IMR-90 (cell line): ENCODE measurements around the gene IRF2BP2. TPM values are rescaled to one million over a fixed set of nuclear protein-coding genes. Genes with fewer than 3 reads are reported as not detected.

ENCODE experiments used
- ATAC-seq: fragments of 200-7000 bp; cut with Tn5 transposase; 2 replicates; pipeline ENCODE4 v1.9.1; 2020; ENCODE audit warnings: low read depth, mild to moderate bottlenecking, moderate library complexity
- BruUV-seq: library from RNA; stranded (reverse); fragments of 400-500 nt; replicated peaks from 2 replicates; lab custom pipeline; 2021; lab: Mats Ljungman, UMichigan
- CTCF ChIA-PET: fragments of 300-600 bp; formaldehyde crosslinking; extraction: SDS; loops from one replicate; lab custom pipeline; 2021; ENCODE audit warnings: antibody characterized with exemption; lab: Yijun Ruan, JAX
- POLR2A ChIA-PET: fragments of 300-600 bp; sonication (Branson Sonifier 250); formaldehyde crosslinking; loops from one replicate; lab custom pipeline; 2022; ENCODE audit warnings: antibody characterized with exemption; ENCODE audit not compliant: unreplicated experiment; lab: Charles Lee
- DNase-seq: peaks from one replicate; pipeline ENCODE4 v3.0.0; 2013
- H2AFZ ChIP-seq: replicated peaks from 2 replicates; pipeline ENCODE3; 2013; ENCODE audit warnings: low read length, mild to moderate bottlenecking; ENCODE audit not compliant: poor library complexity
- H2AK5ac ChIP-seq: 2 replicates; pipeline ENCODE4 v1.6.1; 2013; ENCODE audit warnings: low read depth, low read length, inconsistent platforms
- H2AK9ac ChIP-seq: replicated peaks from 2 replicates; pipeline ENCODE3; 2013; ENCODE audit warnings: mild to moderate bottlenecking, low read depth, low read length, moderate library complexity; ENCODE audit not compliant: poor library complexity
- H2BK120ac ChIP-seq: 2 replicates; pipeline ENCODE4 v1.6.1; 2013; ENCODE audit warnings: low read depth, low read length, inconsistent platforms
- H2BK15ac ChIP-seq: 3 replicates; pipeline ENCODE4 v1.6.1; 2013; ENCODE audit warnings: low read depth, low read length, inconsistent platforms
- H2BK20ac ChIP-seq: 2 replicates; pipeline ENCODE4 v1.6.1; 2013; ENCODE audit warnings: low read depth, mild to moderate bottlenecking, inconsistent platforms, low read length, moderate library complexity
- H2BK5ac ChIP-seq: 2 replicates; pipeline ENCODE4 v1.6.1; 2013; ENCODE audit warnings: mild to moderate bottlenecking, low read depth, low read length, inconsistent platforms; ENCODE audit not compliant: poor library complexity, severe bottlenecking
- H3K14ac ChIP-seq: replicated peaks from 2 replicates; pipeline ENCODE4 v1.6.1; 2013; ENCODE audit warnings: low read depth, low read length, inconsistent platforms
- H3K18ac ChIP-seq: 2 replicates; pipeline ENCODE4 v1.6.1; 2013; ENCODE audit warnings: low read depth, low read length, control low read depth
- H3K23ac ChIP-seq: 2 replicates; pipeline ENCODE4 v1.6.1; 2013; ENCODE audit warnings: low read depth, low read length, inconsistent platforms
- H3K27ac ChIP-seq: 2 replicates; pipeline ENCODE4 v1.5.1; 2013; ENCODE audit warnings: mild to moderate bottlenecking, control low read depth, low read length; ENCODE audit not compliant: insufficient read depth
- H3K27me3 ChIP-seq: 2 replicates; pipeline ENCODE4 v1.6.1; 2013; ENCODE audit warnings: low read length; ENCODE audit not compliant: control insufficient read depth, insufficient read depth
- H3K36me3 ChIP-seq: 2 replicates; pipeline ENCODE4 v1.6.1; 2013; ENCODE audit warnings: low read length, mixed read lengths; ENCODE audit not compliant: control insufficient read depth, insufficient read depth
- H3K4ac ChIP-seq: 2 replicates; pipeline ENCODE4 v1.6.1; 2013; ENCODE audit warnings: low read depth, low read length, inconsistent platforms
- H3K4me1 ChIP-seq: 2 replicates; pipeline ENCODE4 v1.6.1; 2013; ENCODE audit warnings: low read length, mixed read lengths; ENCODE audit not compliant: control insufficient read depth, insufficient read depth
- H3K4me2 ChIP-seq: 2 replicates; pipeline ENCODE4 v1.6.1; 2013; ENCODE audit warnings: low read depth, mild to moderate bottlenecking, control low read depth, low read length, moderate library complexity
- H3K4me3 ChIP-seq: 2 replicates; pipeline ENCODE4 v1.5.1; 2013; ENCODE audit warnings: low read depth, mild to moderate bottlenecking, control low read depth, low read length, moderate library complexity; ENCODE audit not compliant: insufficient read depth
- H3K56ac ChIP-seq: 2 replicates; pipeline ENCODE4 v1.6.1; 2013; ENCODE audit warnings: low read length, inconsistent platforms; ENCODE audit not compliant: insufficient read depth; ENCODE audit errors: extremely low read depth
- H3K79me1 ChIP-seq, 2 experiments: 2 replicates each; pipeline ENCODE4 v1.6.1; 2013; ENCODE audit warnings: low read length in 2 of 2, inconsistent platforms in 1 of 2, low read depth in 1 of 2
- H3K9ac ChIP-seq: 2 replicates; pipeline ENCODE4 v1.6.1; 2013; ENCODE audit warnings: low read depth, low read length, control low read depth
- H3K9me1 ChIP-seq: 2 replicates; pipeline ENCODE4 v1.6.1; 2013; ENCODE audit warnings: low read length, inconsistent platforms; ENCODE audit not compliant: insufficient read depth
- H3K9me3 ChIP-seq: 2 replicates; pipeline ENCODE4 v1.6.1; 2013; ENCODE audit warnings: low read length; ENCODE audit not compliant: control insufficient read depth, insufficient read depth
- H4K20me1 ChIP-seq: 2 replicates; pipeline ENCODE4 v1.6.1; 2013; ENCODE audit warnings: low read length, inconsistent platforms; ENCODE audit not compliant: insufficient read depth
- H4K5ac ChIP-seq: 2 replicates; pipeline ENCODE4 v1.6.1; 2013; ENCODE audit warnings: mild to moderate bottlenecking, low read depth, low read length, control low read depth
- H4K8ac ChIP-seq, 2 experiments: 2 replicates each; pipeline ENCODE4 v1.6.1; 2013; ENCODE audit warnings: low read depth in 2 of 2, low read length in 2 of 2, control low read depth in 1 of 2, inconsistent platforms in 1 of 2
- H4K91ac ChIP-seq: 2 replicates; pipeline ENCODE4 v1.6.1; 2013; ENCODE audit warnings: low read depth, low read length, inconsistent platforms; ENCODE audit not compliant: insufficient read depth
- CHD1 ChIP-seq: IDR thresholded peaks from 2 replicates; pipeline ENCODE4 v1.6.1; 2012; ENCODE audit warnings: low read depth, low read length, improper control_type of control experiment
- FOS ChIP-seq: fragments of 150-350 bp; IDR thresholded peaks from 2 replicates; pipeline ENCODE4 v1.6.1; 2016; ENCODE audit warnings: low read depth, low read length
- MAFK ChIP-seq: IDR thresholded peaks from 2 replicates; pipeline ENCODE4 v1.6.1; 2012; ENCODE audit warnings: low read depth, low read length, improper control_type of control experiment
- MAZ ChIP-seq: IDR thresholded peaks from 2 replicates; pipeline ENCODE4 v1.6.1; 2012; ENCODE audit warnings: low read depth, mild to moderate bottlenecking, low read length, improper control_type of control experiment, moderate library complexity, borderline replicate concordance
- NFE2L2 ChIP-seq: fragments of 150-350 bp; IDR thresholded peaks from 2 replicates; pipeline ENCODE4 v1.6.1; 2016; ENCODE audit warnings: low read depth, mild to moderate bottlenecking, low read length
- POLR2A ChIP-seq: IDR thresholded peaks from 2 replicates; pipeline ENCODE4 v1.6.1; 2012; ENCODE audit warnings: mild to moderate bottlenecking, low read depth, low read length
- RAD21 ChIP-seq: IDR thresholded peaks from 2 replicates; pipeline ENCODE4 v1.6.1; 2012; ENCODE audit warnings: low read length, improper control_type of control experiment
- RCOR1 ChIP-seq: IDR thresholded peaks from 2 replicates; pipeline ENCODE4 v1.6.1; 2012; ENCODE audit warnings: mild to moderate bottlenecking, low read length, improper control_type of control experiment; ENCODE audit not compliant: insufficient replicate concordance
- RFX5 ChIP-seq: IDR thresholded peaks from 2 replicates; pipeline ENCODE4 v1.8.0; 2012; ENCODE audit warnings: low read depth, mild to moderate bottlenecking, low read length, moderate library complexity
- SMC3 ChIP-seq: fragments of 150-350 bp; IDR thresholded peaks from 2 replicates; pipeline ENCODE4 v1.6.1; 2016; ENCODE audit warnings: low read depth, mild to moderate bottlenecking, antibody characterized with exemption, low read length, moderate library complexity
- dilution Hi-C: fragments of 300-500 bp; cut with HindIII; formaldehyde crosslinking; loops from one replicate; pipeline ENCODE4 v1.14.3; 2018; ENCODE audit warnings: low sequenced_read_pairs; ENCODE audit not compliant: unreplicated experiment
- in situ Hi-C: fragments of 300-500 bp; cut with MboI; formaldehyde crosslinking; loops from 3 replicates; pipeline ENCODE4 v1.14.3; 2019; ENCODE audit warnings: low sequenced_read_pairs, inconsistent platforms, mixed read lengths
- intact Hi-C: fragments of 100-400 bp; cut with micrococcal nuclease; formaldehyde crosslinking; loops from 2 replicates; pipeline ENCODE4 v1.10.0; 2022
- polyA plus RNA-seq, 3 experiments: library from polyadenylated mRNA; depleted of rRNA; stranded (reverse); fragments of >200 nt; gene quantifications; 2 replicates each; pipeline ENCODE4 v1.2.3, GENCODE V29; 2012; ENCODE audit warnings: low replicate concordance in 1 of 3
- total RNA-seq: library from RNA; depleted of rRNA; stranded (reverse); fragments of >200 nt; gene quantifications from 2 replicates; pipeline ENCODE4 v1.2.3, GENCODE V29; 2012

Gene IRF2BP2
- total and polyA plus RNA-seq, 2 of the 4 experiments (the other 2 are of a cell fraction) = 47.0 to 66.6 TPM

DNA sequence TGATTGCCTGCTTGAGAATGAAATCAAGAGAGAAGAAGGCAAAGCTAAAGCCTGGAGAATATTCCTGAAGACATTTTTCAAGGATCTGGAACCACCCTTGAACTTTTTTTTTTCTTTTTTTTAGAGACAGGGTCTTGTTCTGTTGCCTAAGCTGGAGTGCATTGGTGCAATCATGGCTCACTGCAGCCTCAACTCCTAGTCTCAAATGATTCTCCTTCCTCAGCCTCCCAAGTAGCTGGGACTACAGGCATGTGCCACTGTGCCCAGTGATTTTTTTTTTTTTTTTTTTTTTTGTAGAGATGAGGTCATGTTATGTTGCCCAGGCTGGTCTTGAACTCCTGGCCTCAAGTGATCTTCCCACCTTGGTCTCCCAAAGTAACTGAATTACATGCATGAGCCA is 22.2 kb upstream of the IRF2BP2 start:
- Histone ChIP-seq H4K20me1 (no peaks in the 10 kb centered on the region), H3K56ac (peak overlapping the region; percentile 36), H2BK5ac (peak overlapping the region; percentile 79), H3K27ac (no peak overlapping the region), H3K4ac (peak overlapping the region; percentile 65), H2BK120ac (peak overlapping the region; percentile 85), H2BK20ac (peak overlapping the region; percentile 30), H4K5ac (no peak overlapping the region), H2AK9ac (no peak overlapping the region), H2BK15ac (peak overlapping the region; percentile 3; the same call in 2 of the 3 replicates), H3K27me3 (no peaks in the 10 kb centered on the region), H3K4me1 (peaks cover 11% of the 10 kb centered on the region), H3K9me3 (no peaks in the 10 kb centered on the region), H4K91ac (peak overlapping the region; percentile 50), H3K14ac (peak overlapping the region; percentile 54), H3K36me3 (no peaks in the 10 kb centered on the region), H2AFZ (no peak overlapping the region), H3K4me3 (no peak overlapping the region), H3K79me1 (no peaks in the 10 kb centered on the region), H3K9me1 (peaks cover 8% of the 10 kb centered on the region; the same call in 1 of the 2 replicates), H3K4me2 (no peak overlapping the region), H4K8ac (peak overlapping the region; percentile 0 to 84; a peak in 3 of 4 replicates), H3K18ac (peak overlapping the region; percentile 44; the same call in 1 of the 2 replicates), H3K9ac (no peak overlapping the region), H3K23ac (peak overlapping the region; percentile 18; the same call in 1 of the 2 replicates), H2AK5ac (peak overlapping the region; percentile 47; the same call in 1 of the 2 replicates)
- in situ Hi-C loops = no loop called here
- POLR2A ChIA-PET = no interaction called here
- BruUV-seq = no TSS peak
- dilution Hi-C loops = no loop called here
- TF ChIP-seq POLR2A = no peak
- TF ChIP-seq NFE2L2 = no peak
- TF ChIP-seq RFX5 = no peak
- no peak for TF ChIP-seq FOS
- TF ChIP-seq CHD1 = no peak
- TF ChIP-seq MAFK = no peak
- TF ChIP-seq RAD21 = no peak
- no peak for TF ChIP-seq SMC3
- TF ChIP-seq RCOR1 = no peak
- no peak for TF ChIP-seq MAZ
- intact Hi-C loops = no loop called here
- CTCF ChIA-PET = interaction anchor here (0.6 kb wide), 2 partner anchors 472 to 531 kb away, joined by 5 read pairs; no protein-coding TSS in a partner anchor
- DNase-seq (no peak), ATAC-seq (no peak)
